Neural cell (in vitro differentiated cells): ENCODE results near the gene RAP1B. TPM values are rescaled to one million over a fixed set of nuclear protein-coding genes. Genes with fewer than 3 reads are reported as not detected.

ENCODE experiments used
- H2AFZ ChIP-seq: fragments of 200-600, 300-800 bp; sonication (generic), shearing (Covaris generic); 2 replicates; pipeline ENCODE4 v1.6.0; 2014; ENCODE audit warnings: low read depth, mild to moderate bottlenecking, antibody characterized with exemption, low read length, moderate library complexity
- H3F3A ChIP-seq: fragments of 200-600 bp; shearing (Covaris generic); 2 replicates; pipeline ENCODE4 v1.6.1; 2016; ENCODE audit warnings: mild to moderate bottlenecking, moderate library complexity, mixed read lengths, antibody characterized with exemption, low read length; ENCODE audit not compliant: insufficient read depth, poor library complexity, severe bottlenecking
- H3K27ac ChIP-seq: fragments of 200-600, 300-800 bp; sonication (generic), shearing (Covaris generic); 2 replicates; pipeline ENCODE4 v1.5.1; 2014; ENCODE audit warnings: mild to moderate bottlenecking, low read length, moderate library complexity
- H3K27me3 ChIP-seq: fragments of 300-800, 200-600 bp; sonication (generic), shearing (Covaris generic); 2 replicates; pipeline ENCODE4 v1.6.0; 2014; ENCODE audit warnings: mild to moderate bottlenecking, low read depth, low read length, moderate library complexity; ENCODE audit not compliant: insufficient read depth
- H3K36me3 ChIP-seq: fragments of 300-800, 200-600 bp; sonication (generic), shearing (Covaris generic); 2 replicates; pipeline ENCODE4 v1.5.1; 2014; ENCODE audit warnings: mild to moderate bottlenecking, antibody characterized with exemption, low read length, moderate library complexity; ENCODE audit not compliant: insufficient read depth
- H3K4me2 ChIP-seq: fragments of 300-800, 200-600 bp; sonication (generic), shearing (Covaris generic); 2 replicates; pipeline ENCODE4 v1.6.0; 2014; ENCODE audit warnings: mild to moderate bottlenecking, low read length
- H3K4me3 ChIP-seq: fragments of 300-800, 200-600 bp; sonication (generic), shearing (Covaris generic); 2 replicates; pipeline ENCODE4 v1.5.1; 2014; ENCODE audit warnings: mild to moderate bottlenecking, low read length, moderate library complexity
- H3K79me2 ChIP-seq: fragments of 200-600 bp; shearing (Covaris generic); replicated peaks from 2 replicates; pipeline ENCODE4 v1.6.0; 2014; ENCODE audit warnings: mild to moderate bottlenecking, low read length, moderate library complexity; ENCODE audit not compliant: insufficient read depth
- H3K9ac ChIP-seq: fragments of 300-800, 200-600 bp; sonication (generic), shearing (Covaris generic); 2 replicates; pipeline ENCODE4 v1.6.1; 2016; ENCODE audit warnings: mild to moderate bottlenecking, low read length, mixed read lengths
- H3K9me2 ChIP-seq: fragments of 200-600 bp; shearing (Covaris generic); 2 replicates; pipeline ENCODE4 v1.6.1; 2016; ENCODE audit warnings: mild to moderate bottlenecking, low read length, mixed read lengths; ENCODE audit not compliant: insufficient read depth
- H3K9me3 ChIP-seq: fragments of 200-600, 300-800 bp; sonication (generic), shearing (Covaris generic); 2 replicates; pipeline ENCODE4 v1.6.1; 2016; ENCODE audit warnings: mild to moderate bottlenecking, mixed run types, low read length, moderate library complexity, mixed read lengths
- H4K20me1 ChIP-seq: fragments of 200-600 bp; shearing (Covaris generic); 2 replicates; pipeline ENCODE4 v1.6.1; 2016; ENCODE audit warnings: mild to moderate bottlenecking, mixed run types; ENCODE audit not compliant: insufficient read depth
- CTCF ChIP-seq: fragments of 450-650 bp; IDR thresholded peaks from 2 replicates; pipeline ENCODE4 v1.5.1; 2014; ENCODE audit warnings: antibody characterized with exemption, mild to moderate bottlenecking, moderate library complexity; ENCODE audit not compliant: poor library complexity, severe bottlenecking
- EP300 ChIP-seq: fragments of 450-650 bp; conservative IDR thresholded peaks from 2 replicates; pipeline ENCODE4 v1.6.1; 2014; ENCODE audit warnings: antibody characterized with exemption, mild to moderate bottlenecking, moderate library complexity; ENCODE audit not compliant: poor library complexity, severe bottlenecking
- EZH2 ChIP-seq: fragments of 200-600, 300-800 bp; shearing (Covaris generic), sonication (generic); IDR thresholded peaks from 2 replicates; pipeline ENCODE4 v1.6.1; 2014; ENCODE audit warnings: antibody characterized with exemption, low read length, borderline replicate concordance, mild to moderate bottlenecking; ENCODE audit not compliant: insufficient read depth, poor library complexity, severe bottlenecking
- MXI1 ChIP-seq: fragments of 450-650 bp; conservative IDR thresholded peaks from 2 replicates; pipeline ENCODE4 v1.6.1; 2014; ENCODE audit warnings: antibody characterized with exemption, mild to moderate bottlenecking; ENCODE audit not compliant: poor library complexity, severe bottlenecking
- POLR2AphosphoS5 ChIP-seq: IDR thresholded peaks from 2 replicates; pipeline ENCODE4 v1.6.1; 2012
- RAD21 ChIP-seq: fragments of 450-650 bp; conservative IDR thresholded peaks from 2 replicates; pipeline ENCODE4 v1.6.1; 2014; ENCODE audit warnings: antibody characterized with exemption, mild to moderate bottlenecking, moderate library complexity
- REST ChIP-seq: IDR thresholded peaks from 2 replicates; pipeline ENCODE4 v1.6.1; 2012; ENCODE audit warnings: borderline replicate concordance
- SMC3 ChIP-seq: fragments of 450-650 bp; conservative IDR thresholded peaks from 2 replicates; pipeline ENCODE4 v1.6.1; 2014; ENCODE audit warnings: antibody characterized with exemption, mild to moderate bottlenecking, moderate library complexity; ENCODE audit not compliant: poor library complexity
- TAF1 ChIP-seq: IDR thresholded peaks from 2 replicates; pipeline ENCODE4 v1.6.1; 2012; ENCODE audit warnings: low read depth
- polyA plus RNA-seq: library from polyadenylated mRNA; depleted of rRNA; stranded (reverse); fragments of >200 nt; gene quantifications from 2 replicates; pipeline ENCODE4 v1.2.3, GENCODE V29; 2014

The RAP1B gene
- polyA plus RNA-seq, 1 donor from 2014 or later = 209 TPM

GRCh38 chr12:68609998-68610369 is 715 bp upstream of the RAP1B start:
- H3K27me3 ChIP-seq = no peaks in the 10 kb centered on the region
- H3F3A ChIP-seq = no peaks in the 10 kb centered on the region
- peak overlapping the region; percentile 89 for H3K27ac ChIP-seq
- peak overlapping the region; percentile 80 for H2AFZ ChIP-seq
- peak overlapping the region; percentile 89 for H3K4me3 ChIP-seq
- no peaks in the 10 kb centered on the region for H4K20me1 ChIP-seq
- peak overlapping the region; percentile 86 for H3K9ac ChIP-seq
- H3K9me3 ChIP-seq = no peaks in the 10 kb centered on the region
- TF ChIP-seq REST (no peak), CTCF (no peak), EZH2 (no peak), POLR2AphosphoS5 (no peak), RAD21 (no peak), TAF1 (no peak)
- peaks cover 4% of the 10 kb centered on the region for H3K36me3 ChIP-seq
- peaks cover 36% of the 10 kb centered on the region for H3K79me2 ChIP-seq
- H3K9me2 ChIP-seq = no peaks in the 10 kb centered on the region
- H3K4me2 ChIP-seq = peak overlapping the region; percentile 59

GRCh38 chr12:68611094-68611805 is 551 bp downstream of the RAP1B start:
- Histone ChIP-seq H3K4me2 (peak overlapping the region; percentile 70), H3K9me2 (no peaks in the 10 kb centered on the region), H3K4me3 (peak overlapping the region; percentile 89), H3F3A (no peaks in the 10 kb centered on the region), H3K27ac (peak overlapping the region; percentile 58), H3K27me3 (no peaks in the 10 kb centered on the region), H2AFZ (peak overlapping the region; percentile 30), H3K79me2 (peaks cover 48% of the 10 kb centered on the region), H3K36me3 (peaks cover 4% of the 10 kb centered on the region), H4K20me1 (no peaks in the 10 kb centered on the region), H3K9me3 (no peaks in the 10 kb centered on the region), H3K9ac (peak overlapping the region; percentile 86)
- peak; percentile 38 for TF ChIP-seq SMC3
- peak; percentile 39 for TF ChIP-seq RAD21
- TF ChIP-seq EZH2 = no peak

GRCh38 chr12:68611806-68612160 is 1.1 kb downstream of the RAP1B start:
- H3K27me3 ChIP-seq = no peaks in the 10 kb centered on the region
- H4K20me1 ChIP-seq = no peaks in the 10 kb centered on the region
- peaks cover 4% of the 10 kb centered on the region for H3K36me3 ChIP-seq
- no peaks in the 10 kb centered on the region for H3F3A ChIP-seq
- H3K27ac ChIP-seq = peak overlapping the region; percentile 55
- H3K4me3 ChIP-seq = peak overlapping the region; percentile 89
- H3K9me2 ChIP-seq = no peaks in the 10 kb centered on the region
- no peaks in the 10 kb centered on the region for H3K9me3 ChIP-seq
- H2AFZ ChIP-seq = no peak overlapping the region
- TF ChIP-seq SMC3 = no peak
- TF ChIP-seq POLR2AphosphoS5 = no peak
- TF ChIP-seq RAD21 = no peak
- no peak for TF ChIP-seq MXI1
- no peak for TF ChIP-seq EZH2
- no peak for TF ChIP-seq EP300
- TF ChIP-seq REST = no peak
- TF ChIP-seq TAF1 = no peak
- TF ChIP-seq CTCF = no peak
- H3K79me2 ChIP-seq = peaks cover 52% of the 10 kb centered on the region
- peak overlapping the region; percentile 70 for H3K4me2 ChIP-seq
- peak overlapping the region; percentile 66 for H3K9ac ChIP-seq
